ENCODE measurements around the gene KRIT1.
"Not testable (repeated sequence)": the region's sequence is repeated elsewhere in the genome, so short reads cannot be mapped to it uniquely, and the experiment has no call there.

The KRIT1 gene

GRCh38 chr7:92246360-92247101, 817 bp upstream of the KRIT1 start:
- DNase-seq = no peak

- no peak for DNase-seq
These were observed 767 bp downstream of the KRIT1 start for GRCh38 chr7:92244808-92245486.

GRCh38 chr7:92242972-92243371, 2.7 kb downstream of the KRIT1 start:
- no peak for DNase-seq

- DNase-seq = no peak
These were observed 15.2 kb downstream of the KRIT1 start for GRCh38 chr7:92230547-92230946.

GRCh38 chr7:92228742-92229141, 17.0 kb downstream of the KRIT1 start:
- DNase-seq = no peak

- no peak for DNase-seq
These were observed 17.6 kb downstream of the KRIT1 start for GRCh38 chr7:92228100-92228499.

- no peak for DNase-seq
These were observed 18.7 kb downstream of the KRIT1 start for GRCh38 chr7:92226981-92227380.

- no peak for DNase-seq
These were observed 23.9 kb downstream of the KRIT1 start for GRCh38 chr7:92221766-92222165.

- DNase-seq = no peak
These were observed 39.0 kb downstream of the KRIT1 start for GRCh38 chr7:92206672-92207071.

GRCh38 chr7:92205987-92206386, 39.7 kb downstream of the KRIT1 start:
- no peak for DNase-seq

- no peak for DNase-seq
These were observed 44.9 kb downstream of the KRIT1 start for GRCh38 chr7:92200791-92201190.

GRCh38 chr7:92192326-92192725, 53.4 kb downstream of the KRIT1 start:
- DNase-seq = no peak

GRCh38 chr7:92189246-92189645, 56.5 kb downstream of the KRIT1 start:
- not testable (repeated sequence) for DNase-seq

GRCh38 chr7:92184294-92184693, 61.4 kb downstream of the KRIT1 start:
- not testable (repeated sequence) for DNase-seq

GRCh38 chr7:92178928-92179924, 66.5 kb downstream of the KRIT1 start, which contains the start of gene LRRD1:
Gene LRRD1, minus strand, starts transcription at chr7:92179142. Its CDS starts 13,940 bp downstream, at chr7:92165202.
- DNase-seq = peak; percentile 23

- no peak for DNase-seq
These were observed 68.4 kb downstream of the KRIT1 start for GRCh38 chr7:92177362-92177761.

- DNase-seq = not testable (repeated sequence)
These were observed 76.2 kb downstream of the KRIT1 start for GRCh38 chr7:92169529-92169928.

- DNase-seq = no peak
These were observed 84.4 kb downstream of the KRIT1 start for GRCh38 chr7:92161271-92161670.

- no peak for DNase-seq
These were observed 86.8 kb downstream of the KRIT1 start for GRCh38 chr7:92158660-92159575.

GRCh38 chr7:92156990-92157389, 88.7 kb downstream of the KRIT1 start:
- no peak for DNase-seq

GRCh38 chr7:92155108-92155739, 90.5 kb downstream of the KRIT1 start:
- DNase-seq = no peak

All from NCI-H187 treated with DMSO at 0.1 percent for 48 hours (cell line).